H1 (cell line): ENCODE data around the gene CELSR3. TPM values are rescaled to one million over a fixed set of nuclear protein-coding genes. Genes with fewer than 3 reads are reported as not detected.

ENCODE experiments used
- CTCF ChIA-PET: fragments of 300-600 bp; sonication (Branson Sonifier 250); formaldehyde crosslinking; loops from one replicate; lab custom pipeline; 2021; ENCODE audit not compliant: partially characterized antibody; lab: Charles Lee
- POLR2A ChIA-PET: fragments of 300-600 bp; sonication (Branson Sonifier 250); formaldehyde crosslinking; loops from one replicate; lab custom pipeline; 2021; ENCODE audit warnings: inconsistent platforms; ENCODE audit not compliant: partially characterized antibody; lab: Charles Lee
- DNase-seq, 2 experiments: peaks; one replicate each; pipeline versions ENCODE4 v3.0.0 to v3.0.0-alpha.2; 2010 to 2022; ENCODE audit warnings: low spot score in 2 of 2, low read depth in 1 of 2, mixed read lengths in 1 of 2
- FAIRE-seq: peaks from 2 replicates; lab custom pipeline; 2011; peaks lifted over from hg19 to GRCh38; lab: Jason Lieb, UNC
- H2AFZ ChIP-seq: 2 replicates; pipeline ENCODE4 v1.8.1; 2012; ENCODE audit warnings: low read length, inconsistent platforms
- H2AK5ac ChIP-seq: 2 replicates; pipeline ENCODE4 v1.6.1; 2013; ENCODE audit warnings: low read depth, low read length
- H2BK120ac ChIP-seq: replicated peaks from 2 replicates; pipeline ENCODE3; 2013; ENCODE audit warnings: low read depth, low read length, inconsistent platforms
- H2BK12ac ChIP-seq: 2 replicates; pipeline ENCODE4 v1.6.1; 2013; ENCODE audit warnings: low read depth, low read length
- H2BK15ac ChIP-seq: 2 replicates; pipeline ENCODE4 v1.6.1; 2013; ENCODE audit warnings: low read length
- H2BK20ac ChIP-seq: 2 replicates; pipeline ENCODE4 v1.6.1; 2013; ENCODE audit warnings: low read length
- H2BK5ac ChIP-seq: 2 replicates; pipeline ENCODE4 v1.6.1; 2013; ENCODE audit warnings: low read depth, low read length
- H3K14ac ChIP-seq: 2 replicates; pipeline ENCODE4 v1.6.1; 2013; ENCODE audit warnings: inconsistent platforms; ENCODE audit not compliant: insufficient read length
- H3K18ac ChIP-seq: 2 replicates; pipeline ENCODE4 v1.6.1; 2013; ENCODE audit warnings: low read length; ENCODE audit errors: extremely low read depth
- H3K23ac ChIP-seq: 2 replicates; pipeline ENCODE4 v1.6.1; 2013; ENCODE audit warnings: inconsistent platforms; ENCODE audit not compliant: insufficient read length
- H3K23me2 ChIP-seq: 2 replicates; pipeline ENCODE4 v1.6.1; 2013; ENCODE audit warnings: low read depth, low read length
- H3K27ac ChIP-seq: 2 replicates; pipeline ENCODE4 v1.6.1; 2011; ENCODE audit warnings: low read depth, low read length, inconsistent platforms
- H3K27me3 ChIP-seq, 4 experiments: replicated peaks in 1 of 4; 1 replicate in 1 of 4; 2 replicates in 3 of 4; pipeline versions ENCODE4 v1.6.1 to v1.8.1; 2011 to 2013; ENCODE audit warnings: low read length in 3 of 4, mild to moderate bottlenecking in 3 of 4, inconsistent platforms in 2 of 4, mixed read lengths in 2 of 4, moderate library complexity in 1 of 4; ENCODE audit not compliant: control insufficient read depth in 3 of 4, insufficient read depth in 3 of 4; ENCODE audit errors: extremely low read depth in 1 of 4
- H3K36me3 ChIP-seq, 4 experiments: 2 replicates each; pipeline versions ENCODE4 v1.6.1 to v1.8.1; 2011 to 2013; ENCODE audit warnings: mild to moderate bottlenecking in 4 of 4, low read length in 3 of 4, moderate library complexity in 2 of 4, control low read depth in 1 of 4, inconsistent platforms in 1 of 4; ENCODE audit not compliant: insufficient read depth in 4 of 4, control insufficient read depth in 2 of 4
- H3K4ac ChIP-seq: replicated peaks from 2 replicates; pipeline ENCODE3; 2013; ENCODE audit warnings: low read length, low read depth, mixed read lengths, inconsistent platforms; ENCODE audit not compliant: insufficient read length
- H3K4me1 ChIP-seq, 4 experiments: replicated peaks in 1 of 4; 1 replicate in 1 of 4; 2 replicates in 3 of 4; pipeline versions ENCODE4 v1.6.1 to v1.8.1; 2011 to 2013; ENCODE audit warnings: low read length in 3 of 4, inconsistent platforms in 2 of 4, mixed read lengths in 1 of 4; ENCODE audit not compliant: insufficient read depth in 4 of 4, control insufficient read depth in 3 of 4
- H3K4me2 ChIP-seq, 2 experiments: 2 replicates each; pipeline versions ENCODE4 v1.6.1 to v1.8.1; 2011 to 2013; ENCODE audit warnings: low read depth in 2 of 2, low read length in 2 of 2, control low read depth in 1 of 2, inconsistent platforms in 1 of 2, mild to moderate bottlenecking in 1 of 2; ENCODE audit not compliant: insufficient read depth in 1 of 2
- H3K4me3 ChIP-seq, 4 experiments: fragments of 200-600, 300-600 bp in 1 of 4; sonication (generic), shearing (Covaris generic), sonication (Bioruptor Twin) in 1 of 4; 2 replicates each; pipeline versions ENCODE4 v1.5.1 to v1.8.1; 2011 to 2016; ENCODE audit warnings: low read length in 4 of 4, low read depth in 3 of 4, control low read depth in 2 of 4, inconsistent platforms in 2 of 4, mild to moderate bottlenecking in 2 of 4, mixed read lengths in 1 of 4, moderate library complexity in 1 of 4; ENCODE audit not compliant: insufficient read depth in 2 of 4; ENCODE audit errors: extremely low read depth in 1 of 4
- H3K56ac ChIP-seq: replicated peaks from 2 replicates; pipeline ENCODE3; 2013; ENCODE audit warnings: low read depth, mild to moderate bottlenecking, mixed read lengths, low read length, inconsistent platforms; ENCODE audit not compliant: insufficient read length
- H3K79me1 ChIP-seq: 2 replicates; pipeline ENCODE4 v1.6.1; 2013; ENCODE audit warnings: low read depth, low read length, control low read depth
- H3K79me2 ChIP-seq, 2 experiments: 2 replicates each; pipeline versions ENCODE4 v1.6.1 to v1.8.1; 2012 to 2013; ENCODE audit warnings: low read length in 2 of 2, mild to moderate bottlenecking in 2 of 2, inconsistent platforms in 1 of 2; ENCODE audit not compliant: insufficient read depth in 2 of 2, control insufficient read depth in 1 of 2
- H3K9ac ChIP-seq, 4 experiments: replicated peaks in 1 of 4; 1 replicate in 1 of 4; 2 replicates in 3 of 4; pipeline versions ENCODE4 v1.6.1 to v1.8.1; 2011 to 2013; ENCODE audit warnings: low read depth in 3 of 4, low read length in 3 of 4, control low read depth in 2 of 4, mild to moderate bottlenecking in 2 of 4, moderate library complexity in 2 of 4, inconsistent platforms in 1 of 4; ENCODE audit errors: extremely low read depth in 1 of 4
- H3K9me3 ChIP-seq, 2 experiments: 2 replicates each; pipeline versions ENCODE4 v1.6.1 to v1.8.1; 2012 to 2013; ENCODE audit warnings: mild to moderate bottlenecking in 2 of 2, moderate library complexity in 2 of 2, control low read depth in 1 of 2, inconsistent platforms in 1 of 2, low read depth in 1 of 2, low read length in 1 of 2, mixed read lengths in 1 of 2; ENCODE audit not compliant: insufficient read depth in 2 of 2
- H4K20me1 ChIP-seq, 2 experiments: replicated peaks in 1 of 2; 2 replicates each; pipeline versions ENCODE3 to v1.8.1; 2011 to 2013; ENCODE audit warnings: inconsistent platforms in 2 of 2, low read length in 2 of 2, mild to moderate bottlenecking in 1 of 2; ENCODE audit not compliant: insufficient read depth in 2 of 2, control insufficient read depth in 1 of 2
- H4K5ac ChIP-seq: 2 replicates; pipeline ENCODE4 v1.6.1; 2013; ENCODE audit warnings: low read length, low read depth, mixed read lengths, inconsistent platforms; ENCODE audit not compliant: insufficient read length
- H4K8ac ChIP-seq: 2 replicates; pipeline ENCODE4 v1.8.0; 2013; ENCODE audit warnings: mild to moderate bottlenecking, moderate library complexity, low read length, inconsistent platforms; ENCODE audit not compliant: insufficient read depth; ENCODE audit errors: extremely low read depth
- H4K91ac ChIP-seq: replicated peaks from 2 replicates; pipeline ENCODE3; 2013; ENCODE audit warnings: low read length, mixed read lengths, inconsistent platforms; ENCODE audit not compliant: insufficient read length
- SP4 ChIP-seq: IDR thresholded peaks from 2 replicates; pipeline ENCODE4 v1.6.1; 2012; ENCODE audit warnings: low read length, inconsistent platforms
- WGBS, 2 experiments: shearing (Covaris generic) in 1 of 2; methylation state at CpG; one replicate each; pipeline versions ENCODE4 v1.1.6 to v1.1.7; 2013 to 2015; ENCODE audit warnings: low lambda C conversion rate in 2 of 2, mixed read lengths in 2 of 2, inconsistent platforms in 1 of 2, low coverage in 1 of 2, missing lambda C conversion rate in 1 of 2; ENCODE audit not compliant: insufficient replicate concordance in 2 of 2, insufficient coverage in 1 of 2, insufficient read length in 1 of 2; ENCODE audit errors: extremely low coverage in 1 of 2, missing lambda C conversion rate in 1 of 2; 5-methylcytosine and 5-hydroxymethylcytosine counted together
- polyA plus RNA-seq, 7 experiments: library from polyadenylated mRNA; depleted of rRNA in 3 of 7; stranded (reverse) in 5 of 7; unstranded in 2 of 7; fragments of >200 nt in 5 of 7; fragments of 200-250 nt in 2 of 7; gene quantifications; 1 replicate in 5 of 7; 2 replicates in 1 of 7; 4 replicates in 1 of 7; pipeline versions ENCODE4 v1.2.1 to v1.2.3, GENCODE V29; 2011 to 2013; ENCODE audit warnings: missing spikeins in 2 of 7, mixed read lengths in 2 of 7
- total RNA-seq: library from RNA; stranded (reverse); fragmentation: NEBNext Ultra II Directional; extraction: Animal tissue kit (Norgen Biotek cat#: 25700); gene quantifications from 2 replicates; pipeline ENCODE4 v1.2.1, GENCODE V29; 2021
- TF ChIP-seq, protein P1 (sequence below): IDR thresholded peaks from 2 replicates; pipeline ENCODE4 v1.6.1; 2011; ENCODE audit warnings: low read length, improper control_type of control experiment

The CELSR3 gene
- total and polyA plus RNA-seq, 2 of the 8 experiments (the other 6 are each of a cell fraction or from before 2014, with no cell fraction given): 11.6 to 29.5 TPM

GRCh38 chr3:48624767-48625166 lies 37.9 kb downstream of the CELSR3 start:
- Histone ChIP-seq H4K8ac (no peak overlapping the region), H2BK5ac (no peak overlapping the region), H3K4me1 (peaks cover 0 to 6% (median 3%) of the 10 kb centered on the region in 4 experiments; a peak in 3 of 7 replicates), H3K4me2 (no peak overlapping the region), H2BK12ac (no peak overlapping the region), H2BK20ac (no peak overlapping the region), H3K9me3 (no peaks in the 10 kb centered on the region), H3K56ac (no peak overlapping the region), H3K9ac (no peak overlapping the region), H3K14ac (no peak overlapping the region), H3K27me3 (no peaks in the 10 kb centered on the region), H3K4ac (no peak overlapping the region), H4K5ac (no peak overlapping the region), H3K4me3 (no peak overlapping the region), H3K79me2 (no peaks in the 10 kb centered on the region), H3K79me1 (no peaks in the 10 kb centered on the region), H3K23me2 (0 out of 2 replicates have a peak, but pooled peaks cover 2% of the 10 kb centered on the region), H2AFZ (no peak overlapping the region), H3K18ac (no peak overlapping the region), H3K36me3 (peaks cover 8 to 38% (median 13%) of the 10 kb centered on the region in 4 experiments; a peak in 7 of 8 replicates), H4K20me1 (peaks cover 6 to 16% of the 10 kb centered on the region in 2 experiments), H3K23ac (no peak overlapping the region), H4K91ac (no peak overlapping the region), H2BK15ac (no peak overlapping the region), H2AK5ac (no peak overlapping the region), H3K27ac (no peak overlapping the region), H2BK120ac (no peak overlapping the region)
- TF ChIP-seq, protein P1, sequence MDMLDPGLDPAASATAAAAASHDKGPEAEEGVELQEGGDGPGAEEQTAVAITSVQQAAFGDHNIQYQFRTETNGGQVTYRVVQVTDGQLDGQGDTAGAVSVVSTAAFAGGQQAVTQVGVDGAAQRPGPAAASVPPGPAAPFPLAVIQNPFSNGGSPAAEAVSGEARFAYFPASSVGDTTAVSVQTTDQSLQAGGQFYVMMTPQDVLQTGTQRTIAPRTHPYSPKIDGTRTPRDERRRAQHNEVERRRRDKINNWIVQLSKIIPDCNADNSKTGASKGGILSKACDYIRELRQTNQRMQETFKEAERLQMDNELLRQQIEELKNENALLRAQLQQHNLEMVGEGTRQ: peak; percentile 48; the same call in 1 of the 2 replicates
- no peak for TF ChIP-seq SP4
- POLR2A ChIA-PET: interaction anchor here (1.2 to 7.9 kb wide), 9 partner anchors 9 to 224 kb away, joined by 3 to 75 read pairs (median 7); partner anchors contain the start of genes CELSR3, SLC26A6 and UQCRC1
- CTCF ChIA-PET: interaction anchor here (0.6 to 5.3 kb wide), 14 partner anchors 10 to 1345 kb away, joined by 3 to 49 read pairs (median 4); partner anchors contain the start of genes SLC26A6 and UQCRC1
- DNase-seq (no peak), FAIRE-seq (no peak)
- 96% methylated on average over 10 of the region's 10 CpGs; no CpG with 5 or more reads in 1 of the 2 experiments for WGBS, 2 experiments
